H1 (cell line): ENCODE data around the gene NF1. TPM values are rescaled to one million over a fixed set of nuclear protein-coding genes. Genes with fewer than 3 reads are reported as not detected.

ENCODE experiments used
- CHD7 ChIP-seq: fragments of 300-600 bp; sonication (generic); IDR thresholded peaks from 2 replicates; pipeline ENCODE4 v1.7.1; 2012; ENCODE audit warnings: low read length, moderate library complexity, mild to moderate bottlenecking, inconsistent platforms; ENCODE audit not compliant: insufficient replicate concordance
- E2F6 ChIP-seq: IDR thresholded peaks from 2 replicates; pipeline ENCODE4 v1.6.1; 2012; ENCODE audit warnings: inconsistent platforms
- EP300 ChIP-seq, 2 experiments: IDR thresholded peaks; 1 replicate in 1 of 2; 2 replicates in 1 of 2; pipeline ENCODE4 v1.6.1; 2011 to 2012; ENCODE audit warnings: low read depth in 2 of 2, low read length in 2 of 2, mild to moderate bottlenecking in 2 of 2, borderline replicate concordance in 1 of 2, inconsistent platforms in 1 of 2, moderate library complexity in 1 of 2
- JUN ChIP-seq: IDR thresholded peaks from 2 replicates; pipeline ENCODE4 v1.6.1; 2011; ENCODE audit warnings: low read depth, mild to moderate bottlenecking, improper control_type of control experiment, low read length
- KDM5A ChIP-seq: fragments of 200-600 bp; IDR thresholded peaks from 2 replicates; pipeline ENCODE4 v1.7.1; 2012; ENCODE audit warnings: mild to moderate bottlenecking, low read length, inconsistent platforms, mixed read lengths
- MAX ChIP-seq: IDR thresholded peaks from 2 replicates; pipeline ENCODE4 v1.6.1; 2012; ENCODE audit warnings: inconsistent platforms
- NRF1 ChIP-seq: IDR thresholded peaks from 2 replicates; pipeline ENCODE4 v1.6.1; 2011; ENCODE audit warnings: mild to moderate bottlenecking, low read depth, low read length, improper control_type of control experiment
- RBBP5 ChIP-seq: IDR thresholded peaks from 2 replicates; pipeline ENCODE4 v1.7.1; 2012; ENCODE audit warnings: low read depth, mild to moderate bottlenecking, inconsistent platforms, low read length, moderate library complexity, borderline replicate concordance
- SIX5 ChIP-seq: IDR thresholded peaks from 2 replicates; pipeline ENCODE4 v1.6.1; 2011; ENCODE audit warnings: mild to moderate bottlenecking, low read depth, low read length
- SP4 ChIP-seq: IDR thresholded peaks from 2 replicates; pipeline ENCODE4 v1.6.1; 2012; ENCODE audit warnings: low read length, inconsistent platforms
- TEAD4 ChIP-seq: IDR thresholded peaks from 2 replicates; pipeline ENCODE4 v1.6.1; 2012; ENCODE audit warnings: low read depth, low read length, inconsistent platforms, mixed read lengths
- polyA plus RNA-seq, 7 experiments: library from polyadenylated mRNA; depleted of rRNA in 3 of 7; stranded (reverse) in 5 of 7; unstranded in 2 of 7; fragments of >200 nt in 5 of 7; fragments of 200-250 nt in 2 of 7; gene quantifications; 1 replicate in 5 of 7; 2 replicates in 1 of 7; 4 replicates in 1 of 7; pipeline versions ENCODE4 v1.2.1 to v1.2.3, GENCODE V29; 2011 to 2013; ENCODE audit warnings: missing spikeins in 2 of 7, mixed read lengths in 2 of 7
- total RNA-seq: library from RNA; stranded (reverse); fragmentation: NEBNext Ultra II Directional; extraction: Animal tissue kit (Norgen Biotek cat#: 25700); gene quantifications from 2 replicates; pipeline ENCODE4 v1.2.1, GENCODE V29; 2021

The NF1 gene
- total and polyA plus RNA-seq, 2 of the 8 experiments (the other 6 are each of a cell fraction or from before 2014, with no cell fraction given): 19.3 to 29.6 TPM

DNA sequence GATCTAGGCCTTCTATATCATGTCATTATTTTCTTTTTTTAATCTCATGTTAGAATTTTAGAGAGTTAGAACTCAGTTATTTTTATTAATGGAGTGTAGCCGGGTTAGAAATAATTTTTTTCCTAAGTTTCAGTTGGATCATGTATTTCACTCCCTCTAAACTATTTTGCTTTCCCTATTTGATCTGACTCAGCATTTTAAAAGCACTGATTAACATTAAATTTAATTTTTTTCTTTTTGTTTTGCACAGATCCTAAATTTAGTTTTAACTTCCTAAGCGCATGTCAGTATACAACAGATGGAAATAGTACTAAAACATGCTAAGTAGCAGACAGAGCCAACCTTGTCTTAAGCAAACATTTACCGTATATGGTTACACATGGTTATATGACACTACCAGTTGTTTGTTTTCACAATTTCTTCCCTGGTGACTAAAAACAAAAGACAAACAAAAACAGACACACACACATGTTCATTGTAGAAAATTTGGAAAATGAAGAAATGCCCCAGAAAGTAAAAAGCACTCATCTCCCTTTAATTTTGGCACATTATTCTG lies 263.1 kb downstream of the NF1 start (continued):
- TF ChIP-seq CHD7 (no peak), TEAD4 (no peak), EP300 (IDR thresholded peaks at IDR 0.05; ENCODE audit: borderline replicate concordance in 1 of 2, low read depth in 2 of 2, low read length in 2 of 2) (no peak), E2F6 (no peak), SIX5 (no peak), MAX (no peak), SP4 (no peak), RBBP5 (no peak), KDM5A (no peak), JUN (no peak), NRF1 (no peak)
